SIG-M5 treated with dmso at 0.1 percent for 504 hours (cell line): ENCODE results near the gene OPN3.
"Not testable (repeated sequence)": the region's sequence is repeated elsewhere in the genome, so short reads cannot be mapped to it uniquely, and the experiment has no call there.

Experiments
- DNase-seq: peaks from one replicate; lab custom pipeline; 2025; ENCODE audit not compliant: unreplicated experiment; lab: John Stamatoyannopoulos, UW

The OPN3 gene

GRCh38 chr1:241640149-241640866, at the start of gene OPN3, which contains the start of gene CHML:
Gene OPN3, minus strand, starts transcription at chr1:241640369. Its CDS starts 115 bp downstream, at chr1:241640254.
Gene CHML, minus strand, starts transcription at chr1:241640369. Its CDS starts 4,603 bp downstream, at chr1:241635766.
- DNase-seq: peak; percentile 87

GRCh38 chr1:241688940-241689368, 48.8 kb upstream of the OPN3 start:
- no peak for DNase-seq

GRCh38 chr1:241684108-241684507, 43.9 kb upstream of the OPN3 start:
- DNase-seq: no peak

- DNase-seq: no peak
Observed at GRCh38 chr1:241682921-241683320, 42.8 kb upstream of the OPN3 start.

GRCh38 chr1:241681861-241682448, 41.8 kb upstream of the OPN3 start:
- not testable (repeated sequence) for DNase-seq

- DNase-seq: no peak
Observed at GRCh38 chr1:241679961-241680360, 39.8 kb upstream of the OPN3 start.

- no peak for DNase-seq
Observed at GRCh38 chr1:241679404-241679803, 39.2 kb upstream of the OPN3 start.

- DNase-seq: no peak
Observed at GRCh38 chr1:241678536-241678935, 38.4 kb upstream of the OPN3 start.

- no peak for DNase-seq
Observed at GRCh38 chr1:241677201-241677600, 37.0 kb upstream of the OPN3 start.

GRCh38 chr1:241675983-241676382, 35.8 kb upstream of the OPN3 start:
- no peak for DNase-seq

- no peak for DNase-seq
Observed at GRCh38 chr1:241674805-241675384, 34.7 kb upstream of the OPN3 start.

- no peak for DNase-seq
Observed at GRCh38 chr1:241672301-241672700, 32.1 kb upstream of the OPN3 start.

- DNase-seq: no peak
Observed at GRCh38 chr1:241666419-241666818, 26.2 kb upstream of the OPN3 start.

- no peak for DNase-seq
Observed at GRCh38 chr1:241660424-241660972, 20.3 kb upstream of the OPN3 start.

- DNase-seq: not testable (repeated sequence)
Observed at GRCh38 chr1:241659016-241659415, 18.8 kb upstream of the OPN3 start.

- DNase-seq: peak; percentile 17
Observed at GRCh38 chr1:241658081-241658793, 18.1 kb upstream of the OPN3 start.

GRCh38 chr1:241654641-241655040, 14.5 kb upstream of the OPN3 start:
- no peak for DNase-seq

- no peak for DNase-seq
Observed at GRCh38 chr1:241654019-241654418, 13.8 kb upstream of the OPN3 start.

- no peak for DNase-seq
Observed at GRCh38 chr1:241652012-241652411, 11.8 kb upstream of the OPN3 start, which contains the start of gene WDR64. Gene WDR64, plus strand, starts transcription at chr1:241652281. Its CDS starts 204 bp downstream, at chr1:241652485.

- DNase-seq: no peak
Observed at GRCh38 chr1:241648159-241648558, 8.0 kb upstream of the OPN3 start.

- no peak for DNase-seq
Observed at GRCh38 chr1:241647658-241648057, 7.5 kb upstream of the OPN3 start.
